DND-41 (cell line): ENCODE results near the gene HSD17B2.

Source experiments
- ATAC-seq: fragments of 200-7000 bp; cut with Tn5 transposase; 3 replicates; pipeline ENCODE4 v1.9.1; 2021; ENCODE audit warnings: low read depth; ENCODE audit not compliant: insufficient read depth
- DNase-seq: peaks from one replicate; pipeline ENCODE4 v3.0.0-alpha.2; 2020
- H2AFZ ChIP-seq: 2 replicates; pipeline ENCODE4 v1.6.0; 2012; ENCODE audit warnings: low read depth, low read length
- H3K27ac ChIP-seq: 2 replicates; pipeline ENCODE4 v1.5.1; 2012; ENCODE audit warnings: low read length, inconsistent platforms
- H3K27me3 ChIP-seq: fragments of 200-600 bp; sonication (generic); 2 replicates; pipeline ENCODE4 v1.6.0; 2012; ENCODE audit warnings: low read length, mild to moderate bottlenecking, inconsistent platforms; ENCODE audit not compliant: insufficient read depth, poor library complexity
- H3K36me3 ChIP-seq: 2 replicates; pipeline ENCODE4 v1.5.1; 2012; ENCODE audit warnings: low read length, inconsistent platforms; ENCODE audit not compliant: insufficient read depth
- H3K4me1 ChIP-seq: 2 replicates; pipeline ENCODE4 v1.5.1; 2012; ENCODE audit warnings: mild to moderate bottlenecking, low read length; ENCODE audit not compliant: insufficient read depth
- H3K4me2 ChIP-seq: 2 replicates; pipeline ENCODE4 v1.6.0; 2012; ENCODE audit warnings: mild to moderate bottlenecking, moderate library complexity, low read length, inconsistent platforms; ENCODE audit not compliant: insufficient read depth
- H3K4me3 ChIP-seq, 2 experiments: fragments of 200-600 bp in 1 of 2; shearing (Covaris generic) in 1 of 2; 2 replicates each; pipeline ENCODE4 v1.5.1; 2012 to 2016; ENCODE audit warnings: inconsistent platforms in 2 of 2, low read length in 2 of 2, mild to moderate bottlenecking in 2 of 2, low read depth in 1 of 2, moderate library complexity in 1 of 2
- H3K79me2 ChIP-seq: 2 replicates; pipeline ENCODE4 v1.6.0; 2012; ENCODE audit warnings: low read length, inconsistent platforms; ENCODE audit not compliant: insufficient read depth
- H3K9ac ChIP-seq: 2 replicates; pipeline ENCODE4 v1.6.0; 2012; ENCODE audit warnings: low read depth, mild to moderate bottlenecking, inconsistent platforms, low read length, moderate library complexity
- H3K9me3 ChIP-seq: 2 replicates; pipeline ENCODE4 v1.5.1; 2012; ENCODE audit warnings: low read length, moderate library complexity, mild to moderate bottlenecking, inconsistent platforms; ENCODE audit not compliant: insufficient read depth, severe bottlenecking
- H4K20me1 ChIP-seq: 2 replicates; pipeline ENCODE4 v1.6.0; 2012; ENCODE audit warnings: low read length; ENCODE audit not compliant: insufficient read depth
- EZH2 ChIP-seq: IDR thresholded peaks from 3 replicates; pipeline ENCODE4 v1.6.1; 2012; ENCODE audit warnings: borderline replicate concordance, low read depth, mild to moderate bottlenecking, moderate library complexity, low read length, inconsistent platforms; ENCODE audit not compliant: severe bottlenecking
- TF ChIP-seq, protein P1 (sequence below): IDR thresholded peaks from 2 replicates; pipeline ENCODE4 v1.5.1; 2012; ENCODE audit warnings: borderline replicate concordance, low read length, moderate library complexity, mild to moderate bottlenecking; ENCODE audit not compliant: poor library complexity, severe bottlenecking; ENCODE audit errors: extremely low read depth

Gene HSD17B2, protein sequence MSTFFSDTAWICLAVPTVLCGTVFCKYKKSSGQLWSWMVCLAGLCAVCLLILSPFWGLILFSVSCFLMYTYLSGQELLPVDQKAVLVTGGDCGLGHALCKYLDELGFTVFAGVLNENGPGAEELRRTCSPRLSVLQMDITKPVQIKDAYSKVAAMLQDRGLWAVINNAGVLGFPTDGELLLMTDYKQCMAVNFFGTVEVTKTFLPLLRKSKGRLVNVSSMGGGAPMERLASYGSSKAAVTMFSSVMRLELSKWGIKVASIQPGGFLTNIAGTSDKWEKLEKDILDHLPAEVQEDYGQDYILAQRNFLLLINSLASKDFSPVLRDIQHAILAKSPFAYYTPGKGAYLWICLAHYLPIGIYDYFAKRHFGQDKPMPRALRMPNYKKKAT

DNA sequence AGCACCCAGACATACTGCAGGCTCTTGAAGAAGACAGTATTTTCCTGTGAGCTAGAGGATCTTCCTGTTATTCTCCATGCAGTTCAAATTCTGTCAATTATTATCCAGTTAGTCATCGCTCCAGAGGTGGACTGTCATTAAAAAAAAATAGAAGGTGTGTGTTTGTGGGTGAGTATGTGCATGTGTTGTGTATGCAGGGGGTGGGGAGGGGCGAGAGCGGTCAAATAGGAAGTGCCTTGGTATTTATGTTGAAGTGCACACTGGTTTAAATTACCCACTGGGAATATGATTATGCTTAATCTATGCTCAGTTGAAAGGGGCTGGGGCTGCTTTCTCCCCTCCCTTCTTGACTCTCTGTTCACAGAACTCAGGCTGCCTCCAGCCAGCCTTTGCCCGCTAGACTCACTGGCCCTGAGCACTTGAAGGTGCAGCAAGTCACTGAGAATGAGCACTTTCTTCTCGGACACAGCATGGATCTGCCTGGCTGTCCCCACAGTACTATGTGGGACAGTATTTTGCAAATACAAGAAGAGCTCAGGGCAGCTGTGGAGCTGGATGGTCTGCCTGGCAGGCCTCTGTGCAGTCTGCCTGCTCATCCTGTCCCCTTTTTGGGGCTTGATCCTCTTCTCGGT, at the start of gene HSD17B2:
TSS of gene HSD17B2 (plus strand) at position 273 of the 632 bp plus-strand sequence. CDS start at position 445, 172 bp downstream.
- Histone ChIP-seq H3K9ac (no peak within 1 kb of the TSS), H3K27me3 (no peaks in the 10 kb centered on the region), H3K27ac (no peak within 1 kb of the TSS), H3K4me3 (no peak within 1 kb of the TSS), H3K9me3 (no peaks in the 10 kb centered on the region), H4K20me1 (no peaks in the 10 kb centered on the region), H3K36me3 (no peaks in the 10 kb centered on the region), H3K79me2 (no peaks in the 10 kb centered on the region), H3K4me1 (no peaks in the 10 kb centered on the region), H3K4me2 (no peak within 1 kb of the TSS), H2AFZ (no peak within 1 kb of the TSS)
- no peak for DNase-seq
- no peak for TF ChIP-seq EZH2
- TF ChIP-seq, protein P1, sequence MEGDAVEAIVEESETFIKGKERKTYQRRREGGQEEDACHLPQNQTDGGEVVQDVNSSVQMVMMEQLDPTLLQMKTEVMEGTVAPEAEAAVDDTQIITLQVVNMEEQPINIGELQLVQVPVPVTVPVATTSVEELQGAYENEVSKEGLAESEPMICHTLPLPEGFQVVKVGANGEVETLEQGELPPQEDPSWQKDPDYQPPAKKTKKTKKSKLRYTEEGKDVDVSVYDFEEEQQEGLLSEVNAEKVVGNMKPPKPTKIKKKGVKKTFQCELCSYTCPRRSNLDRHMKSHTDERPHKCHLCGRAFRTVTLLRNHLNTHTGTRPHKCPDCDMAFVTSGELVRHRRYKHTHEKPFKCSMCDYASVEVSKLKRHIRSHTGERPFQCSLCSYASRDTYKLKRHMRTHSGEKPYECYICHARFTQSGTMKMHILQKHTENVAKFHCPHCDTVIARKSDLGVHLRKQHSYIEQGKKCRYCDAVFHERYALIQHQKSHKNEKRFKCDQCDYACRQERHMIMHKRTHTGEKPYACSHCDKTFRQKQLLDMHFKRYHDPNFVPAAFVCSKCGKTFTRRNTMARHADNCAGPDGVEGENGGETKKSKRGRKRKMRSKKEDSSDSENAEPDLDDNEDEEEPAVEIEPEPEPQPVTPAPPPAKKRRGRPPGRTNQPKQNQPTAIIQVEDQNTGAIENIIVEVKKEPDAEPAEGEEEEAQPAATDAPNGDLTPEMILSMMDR = no peak
- no peak for ATAC-seq

- Histone ChIP-seq H3K4me2 (no peak overlapping the region), H2AFZ (no peak overlapping the region), H3K79me2 (no peaks in the 10 kb centered on the region), H3K9me3 (no peaks in the 10 kb centered on the region), H3K4me1 (no peaks in the 10 kb centered on the region), H3K27ac (no peak overlapping the region), H3K9ac (no peak overlapping the region), H3K36me3 (no peaks in the 10 kb centered on the region), H4K20me1 (no peaks in the 10 kb centered on the region), H3K4me3 (no peak overlapping the region), H3K27me3 (no peaks in the 10 kb centered on the region)
- DNase-seq (no peak), ATAC-seq (no peak)
- TF ChIP-seq, protein P1 = no peak
Observed at GRCh38 chr16:81987121-81987520, 47.9 kb upstream of the HSD17B2 start.

DNA sequence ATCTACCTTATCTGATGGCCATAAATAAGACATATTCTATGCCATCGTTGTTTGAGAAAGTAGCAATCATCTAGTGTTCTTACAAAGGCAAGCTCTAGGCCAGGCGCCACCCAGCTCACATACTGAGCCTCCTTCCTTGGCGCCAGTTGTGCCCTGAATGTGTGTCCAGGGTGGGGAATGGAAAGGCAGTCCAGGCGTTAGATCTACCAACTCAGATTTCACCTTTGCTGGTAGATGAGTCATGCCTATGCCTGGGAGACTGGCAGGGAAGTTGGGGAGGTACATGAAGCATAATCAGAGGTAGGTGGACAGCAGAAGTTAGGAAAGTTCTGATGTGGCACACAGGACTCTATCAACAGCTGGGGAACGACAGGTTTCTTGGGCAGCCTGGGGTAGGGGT, 47.3 kb upstream of the HSD17B2 start:
- DNase-seq = no peak
- H3K4me3 ChIP-seq = no peak overlapping the region
- TF ChIP-seq, protein P1 = no peak
- TF ChIP-seq EZH2 = no peak
- no peak overlapping the region for H2AFZ ChIP-seq
- H3K27me3 ChIP-seq = no peaks in the 10 kb centered on the region
- H3K79me2 ChIP-seq = no peaks in the 10 kb centered on the region
- no peaks in the 10 kb centered on the region for H3K9me3 ChIP-seq
- H3K4me2 ChIP-seq = no peak overlapping the region
- no peak overlapping the region for H3K9ac ChIP-seq
- no peaks in the 10 kb centered on the region for H3K4me1 ChIP-seq
- ATAC-seq = no peak
- H4K20me1 ChIP-seq = no peaks in the 10 kb centered on the region
- no peaks in the 10 kb centered on the region for H3K36me3 ChIP-seq
- no peak overlapping the region for H3K27ac ChIP-seq
